DOHH2 (cell line): Measurements from ENCODE around the gene FRRS1.

Source experiments
- EZH2phosphoT487 ChIP-seq: fragments of 200-600 bp; sonication (generic); IDR thresholded peaks from 2 replicates; pipeline ENCODE4 v1.6.1; 2017; ENCODE audit warnings: borderline replicate concordance, mild to moderate bottlenecking, antibody characterized with exemption, low read length, moderate library complexity, mixed read lengths
- TF ChIP-seq, protein P1 (sequence below): fragments of 200-600 bp; sonication (generic); IDR thresholded peaks from one replicate; pipeline ENCODE4 v1.5.1; 2014; ENCODE audit warnings: antibody characterized with exemption, mild to moderate bottlenecking, low read depth, low read length; ENCODE audit not compliant: poor library complexity, severe bottlenecking

- TF ChIP-seq, protein P1, sequence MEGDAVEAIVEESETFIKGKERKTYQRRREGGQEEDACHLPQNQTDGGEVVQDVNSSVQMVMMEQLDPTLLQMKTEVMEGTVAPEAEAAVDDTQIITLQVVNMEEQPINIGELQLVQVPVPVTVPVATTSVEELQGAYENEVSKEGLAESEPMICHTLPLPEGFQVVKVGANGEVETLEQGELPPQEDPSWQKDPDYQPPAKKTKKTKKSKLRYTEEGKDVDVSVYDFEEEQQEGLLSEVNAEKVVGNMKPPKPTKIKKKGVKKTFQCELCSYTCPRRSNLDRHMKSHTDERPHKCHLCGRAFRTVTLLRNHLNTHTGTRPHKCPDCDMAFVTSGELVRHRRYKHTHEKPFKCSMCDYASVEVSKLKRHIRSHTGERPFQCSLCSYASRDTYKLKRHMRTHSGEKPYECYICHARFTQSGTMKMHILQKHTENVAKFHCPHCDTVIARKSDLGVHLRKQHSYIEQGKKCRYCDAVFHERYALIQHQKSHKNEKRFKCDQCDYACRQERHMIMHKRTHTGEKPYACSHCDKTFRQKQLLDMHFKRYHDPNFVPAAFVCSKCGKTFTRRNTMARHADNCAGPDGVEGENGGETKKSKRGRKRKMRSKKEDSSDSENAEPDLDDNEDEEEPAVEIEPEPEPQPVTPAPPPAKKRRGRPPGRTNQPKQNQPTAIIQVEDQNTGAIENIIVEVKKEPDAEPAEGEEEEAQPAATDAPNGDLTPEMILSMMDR = no peak
- no peak for TF ChIP-seq EZH2phosphoT487
Measured at GRCh38 chr1:99663501-99663900, 102.9 kb downstream of the FRRS1 start.
